Activated CD4-positive, alpha-beta T cell treated with anti-CD3 and anti-CD28 coated beads for 48 hours (primary cell): Measurements from ENCODE around the gene SNX5.

Experiments used
- DNase-seq: peaks from one replicate; pipeline ENCODE4 v3.0.0-alpha.2; 2020

Gene SNX5

DNA sequence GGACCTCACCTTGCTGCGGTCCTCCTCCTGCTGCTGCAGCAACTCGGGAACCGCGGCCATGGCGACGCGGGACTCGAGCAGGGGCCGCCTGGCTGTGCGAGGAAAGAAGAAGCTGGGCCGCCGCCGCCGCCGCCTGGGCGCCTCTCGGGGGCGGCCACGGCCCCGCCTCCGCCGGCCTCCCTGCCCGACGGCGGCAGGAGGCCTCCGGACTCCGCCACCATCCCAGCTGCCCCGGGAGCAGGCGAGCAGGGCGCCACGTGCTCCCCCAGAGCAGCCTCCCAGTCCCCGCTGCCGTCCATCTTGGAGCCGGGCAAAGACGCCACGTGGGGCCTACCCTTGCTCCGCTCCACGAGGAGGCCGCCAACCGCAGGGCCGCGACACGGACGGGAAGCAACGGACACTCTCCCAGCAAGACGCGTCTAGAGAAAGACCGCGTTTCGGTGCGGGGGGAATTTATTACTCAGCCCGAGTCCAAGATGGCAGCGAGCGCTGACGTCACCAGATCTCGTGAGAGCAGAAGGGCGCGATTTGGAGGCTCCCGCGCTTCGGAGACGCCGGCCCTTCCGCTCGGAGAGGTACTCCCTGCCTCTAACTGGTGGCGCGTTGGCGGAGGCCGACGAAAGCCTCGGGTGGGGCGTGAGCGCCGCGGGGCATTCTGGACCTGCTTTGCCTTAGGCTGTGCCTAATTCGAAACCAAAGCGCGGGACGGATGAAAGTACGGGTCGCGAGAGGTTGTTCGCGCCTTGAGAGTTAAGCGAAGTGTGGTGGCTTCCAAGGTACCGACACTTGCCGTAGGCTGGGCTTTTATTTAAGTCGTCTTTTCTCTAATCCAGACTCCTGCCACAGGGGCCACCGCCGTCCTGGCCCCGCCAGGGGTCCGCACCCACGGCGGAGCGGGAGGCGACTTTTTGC, at the start of gene SNX5, which contains the start of gene MGME1:
Gene SNX5, minus strand, starts transcription at position 429 of the 912 bp plus-strand sequence. Its CDS starts 369 bp downstream, at position 60.
Gene MGME1, plus strand, starts transcription at position 653 of the 912 bp plus-strand sequence. CDS start 842 bp downstream, outside the sequence.
- peak; percentile 100 for DNase-seq

DNA sequence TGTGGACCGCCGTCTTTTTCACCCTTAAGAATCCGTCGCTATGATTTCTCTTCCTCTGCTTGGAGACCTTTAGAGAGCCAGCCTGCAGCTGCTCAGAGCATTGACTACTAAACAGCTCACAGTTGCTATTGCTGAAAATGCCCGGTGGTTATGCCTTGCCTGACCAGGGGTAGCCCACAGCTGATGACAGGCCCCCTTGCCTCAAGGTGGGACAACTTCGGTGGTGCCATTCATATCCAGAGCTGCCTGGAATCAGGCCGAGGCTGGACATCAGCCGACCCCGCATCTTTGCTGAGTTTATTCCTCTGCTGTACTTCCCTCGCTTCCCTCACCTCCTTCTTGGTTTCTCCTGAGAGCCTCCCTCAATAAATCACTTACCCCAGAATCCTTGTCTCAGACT, 49.5 kb upstream of the SNX5 start:
- DNase-seq, result no peak

DNA sequence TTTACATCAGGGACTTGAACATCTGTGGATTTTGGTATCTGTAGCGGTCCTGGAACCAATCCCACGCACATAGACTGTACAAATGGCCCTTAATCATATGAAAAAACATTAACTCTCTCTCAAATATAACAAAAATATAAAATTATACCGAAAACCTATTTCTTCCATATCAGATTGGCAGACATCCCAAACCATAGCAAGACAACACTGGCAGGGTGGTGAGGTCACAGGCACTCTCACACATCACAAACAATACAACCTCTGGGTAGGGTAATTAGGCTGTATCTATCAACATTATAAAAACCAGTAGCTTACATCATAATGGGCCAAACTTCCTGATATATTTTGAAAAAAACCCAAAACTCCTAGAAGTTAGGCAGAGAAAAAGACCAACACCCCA, 48.2 kb upstream of the SNX5 start:
- no peak for DNase-seq

DNA sequence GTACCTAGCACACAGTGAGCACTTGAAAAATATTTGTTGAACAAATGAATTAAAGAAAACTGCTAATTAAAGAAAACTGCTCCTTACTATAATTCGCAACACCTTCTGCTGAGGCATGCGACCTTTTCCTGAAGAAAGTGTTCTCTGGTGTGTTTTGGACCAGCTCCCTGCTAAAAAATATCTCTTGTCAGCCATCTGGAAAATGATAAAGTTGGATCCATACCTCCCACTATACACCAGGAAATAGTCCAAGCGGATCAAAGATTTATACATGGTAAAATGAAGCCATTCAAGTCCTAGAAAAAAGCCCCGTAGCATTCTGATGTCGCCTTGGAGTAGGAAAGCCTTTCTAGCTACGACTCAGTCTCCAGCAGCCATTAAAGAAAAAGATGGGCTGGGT, 45.8 kb upstream of the SNX5 start:
- no peak for DNase-seq

DNA sequence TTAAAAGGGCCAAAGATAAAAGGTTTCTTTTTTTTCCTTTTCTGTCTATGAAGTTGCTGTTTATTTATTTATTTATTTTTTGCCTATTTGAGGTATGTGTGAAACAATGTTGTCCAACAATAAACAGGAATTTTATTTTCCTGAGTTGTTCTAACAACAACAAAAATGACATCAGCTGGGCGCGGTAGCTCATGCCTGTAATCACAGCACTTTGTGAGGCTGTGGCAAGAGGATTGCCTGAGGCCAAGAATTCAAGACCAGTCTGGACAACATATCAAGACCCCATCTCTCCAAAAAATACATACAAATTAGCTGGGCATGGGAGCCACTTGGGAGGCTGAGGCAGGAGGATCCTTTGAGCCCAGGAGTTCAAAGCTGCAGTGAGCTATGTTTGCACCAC, 44.3 kb upstream of the SNX5 start:
- no peak for DNase-seq

DNA sequence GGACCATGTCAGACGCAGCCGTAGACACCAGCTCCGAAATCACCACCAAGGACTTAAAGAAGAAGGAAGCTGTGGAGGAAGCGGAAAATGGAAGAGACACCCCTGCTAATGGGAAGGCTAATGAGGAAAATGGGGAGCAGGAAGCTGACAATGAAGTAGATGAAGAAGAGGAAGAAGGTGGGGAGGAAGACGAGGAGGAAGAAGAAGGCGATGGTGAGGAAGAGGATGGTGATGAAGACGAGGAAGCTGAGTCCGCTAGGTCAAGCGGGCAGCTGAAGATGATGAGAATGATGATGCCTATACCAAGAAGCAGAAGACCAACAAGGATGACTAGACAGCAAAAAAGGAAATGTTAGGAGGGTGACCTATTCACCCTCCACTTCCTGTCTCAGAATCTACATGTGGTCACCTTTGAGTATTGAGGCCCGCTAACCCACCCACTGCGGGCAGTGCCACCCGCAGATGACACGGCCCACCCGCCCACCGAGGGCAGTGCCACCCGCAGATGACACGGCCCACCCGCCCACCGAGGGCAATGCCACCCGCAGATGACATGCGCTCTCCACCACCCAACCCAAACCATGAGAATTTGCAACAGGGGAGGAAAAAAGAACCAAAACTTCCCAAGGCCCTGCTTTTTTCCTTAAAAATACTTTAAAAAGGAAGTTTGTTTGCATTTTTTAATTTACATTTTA, 43.5 kb upstream of the SNX5 start:
- DNase-seq, result no peak

DNA sequence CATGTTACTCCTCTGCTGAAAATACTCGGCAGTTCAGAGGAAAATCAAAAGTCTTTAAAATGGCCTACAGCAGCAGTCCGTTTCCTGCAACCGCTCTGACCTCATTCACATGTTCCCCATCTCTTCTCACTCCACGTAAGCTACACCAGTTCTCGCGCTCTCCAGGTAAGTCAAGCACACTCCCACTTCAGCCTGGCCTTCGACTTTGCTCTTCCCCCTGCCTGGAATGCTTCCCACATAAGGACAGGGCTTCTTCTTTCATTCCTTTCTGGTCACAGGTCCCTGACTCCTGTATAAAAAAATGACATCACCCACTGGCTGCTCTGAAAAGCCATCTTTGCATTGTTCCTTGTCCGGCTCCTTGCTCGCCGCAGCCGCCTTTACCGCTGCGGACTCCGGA, 42.9 kb upstream of the SNX5 start:
- DNase-seq, result no peak

DNA sequence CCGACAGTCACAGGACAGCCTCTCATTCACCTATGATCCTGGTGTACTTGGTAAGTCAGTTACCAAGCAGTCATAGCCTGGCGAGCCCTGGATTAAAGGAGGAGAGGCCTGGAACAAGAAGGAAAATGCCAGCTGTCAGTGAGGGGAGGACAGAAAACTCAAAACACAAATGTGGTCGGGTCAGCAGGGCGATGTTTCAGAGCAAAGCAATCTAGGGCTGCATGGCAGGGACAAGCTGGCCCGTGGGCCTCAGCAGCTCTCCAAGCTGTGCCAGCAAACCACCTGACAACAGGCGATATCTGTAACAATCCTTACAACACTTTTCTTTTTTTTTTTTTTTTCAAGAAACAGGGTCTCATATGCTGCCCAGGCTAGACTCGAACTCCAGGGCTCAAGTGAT, 40.5 kb upstream of the SNX5 start:
- DNase-seq, result no peak

DNA sequence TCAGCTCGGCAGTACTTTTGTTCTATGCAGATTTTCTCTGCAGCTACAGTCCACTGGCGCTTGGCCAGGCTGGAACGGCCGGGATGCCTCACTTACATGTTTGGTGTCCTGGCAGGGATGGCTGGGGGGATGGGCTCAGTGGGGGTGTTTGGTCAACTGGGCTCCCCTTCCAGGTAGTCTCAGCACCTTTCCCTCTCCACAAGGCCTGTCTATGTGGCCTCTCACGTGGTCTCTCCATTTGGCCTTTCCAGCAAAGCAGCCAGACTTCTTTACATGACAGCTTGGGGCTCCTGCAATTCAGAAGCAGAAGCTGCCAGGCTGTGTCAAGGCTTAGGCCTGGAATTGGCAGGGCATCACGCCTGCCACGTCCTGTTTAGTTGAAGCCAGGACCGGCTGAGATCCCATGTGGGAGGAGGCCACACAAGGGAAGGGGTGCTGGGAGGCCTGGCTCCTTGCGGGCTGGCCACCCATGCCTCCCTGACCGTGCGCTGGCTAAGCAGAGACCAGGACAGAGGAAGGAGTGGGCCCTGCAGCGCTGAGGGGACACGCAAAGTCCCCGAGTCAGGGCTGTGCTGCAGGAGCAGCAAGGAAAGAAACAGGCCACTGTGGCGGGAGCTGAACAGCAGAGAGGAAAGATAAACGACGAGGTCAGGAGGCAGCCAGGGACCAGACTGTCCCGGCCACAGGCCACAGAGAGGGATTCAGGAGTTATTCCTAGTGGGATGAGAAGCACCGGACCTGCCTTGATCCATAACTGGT, 39.1 kb upstream of the SNX5 start:
- DNase-seq, result no peak

DNA sequence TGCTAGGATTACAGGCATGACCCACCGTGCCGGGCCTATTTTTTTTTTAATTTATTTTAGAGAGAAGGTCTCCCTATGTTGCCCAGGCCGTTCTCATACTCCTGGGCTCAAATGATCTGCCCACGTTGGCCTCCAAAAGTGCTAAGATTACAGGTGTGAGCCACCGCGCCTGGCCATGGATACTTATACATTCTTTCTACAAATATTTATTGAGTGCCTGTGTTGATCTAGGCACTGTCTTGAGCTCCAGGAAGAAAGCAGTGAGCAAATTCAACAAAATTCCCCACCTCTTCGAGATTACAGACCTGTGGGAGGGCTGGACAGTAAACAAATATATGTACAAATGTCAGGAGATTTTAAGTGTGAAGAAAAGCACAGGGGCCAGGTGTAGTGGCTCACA, 38.1 kb upstream of the SNX5 start:
- DNase-seq, result no peak

DNA sequence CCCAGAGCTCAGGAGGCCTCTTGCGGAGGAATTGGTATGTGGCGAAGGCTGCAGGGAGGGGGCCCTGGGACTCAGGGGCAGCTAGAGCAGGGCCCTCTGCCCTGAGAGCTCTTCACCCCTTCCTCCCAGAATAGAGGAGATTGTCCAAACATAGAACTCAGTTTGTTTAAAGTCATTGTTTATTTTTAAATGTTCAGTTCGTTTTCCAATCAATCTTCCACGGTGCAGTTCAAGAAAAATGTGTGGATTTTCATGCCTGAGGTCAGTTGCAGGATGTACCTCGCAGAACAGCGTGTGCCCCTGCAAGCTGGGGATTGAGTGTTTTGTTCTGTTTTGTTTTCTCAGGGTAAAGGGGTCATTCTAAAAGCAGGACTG, 37.4 kb upstream of the SNX5 start:
- DNase-seq, result no peak

DNA sequence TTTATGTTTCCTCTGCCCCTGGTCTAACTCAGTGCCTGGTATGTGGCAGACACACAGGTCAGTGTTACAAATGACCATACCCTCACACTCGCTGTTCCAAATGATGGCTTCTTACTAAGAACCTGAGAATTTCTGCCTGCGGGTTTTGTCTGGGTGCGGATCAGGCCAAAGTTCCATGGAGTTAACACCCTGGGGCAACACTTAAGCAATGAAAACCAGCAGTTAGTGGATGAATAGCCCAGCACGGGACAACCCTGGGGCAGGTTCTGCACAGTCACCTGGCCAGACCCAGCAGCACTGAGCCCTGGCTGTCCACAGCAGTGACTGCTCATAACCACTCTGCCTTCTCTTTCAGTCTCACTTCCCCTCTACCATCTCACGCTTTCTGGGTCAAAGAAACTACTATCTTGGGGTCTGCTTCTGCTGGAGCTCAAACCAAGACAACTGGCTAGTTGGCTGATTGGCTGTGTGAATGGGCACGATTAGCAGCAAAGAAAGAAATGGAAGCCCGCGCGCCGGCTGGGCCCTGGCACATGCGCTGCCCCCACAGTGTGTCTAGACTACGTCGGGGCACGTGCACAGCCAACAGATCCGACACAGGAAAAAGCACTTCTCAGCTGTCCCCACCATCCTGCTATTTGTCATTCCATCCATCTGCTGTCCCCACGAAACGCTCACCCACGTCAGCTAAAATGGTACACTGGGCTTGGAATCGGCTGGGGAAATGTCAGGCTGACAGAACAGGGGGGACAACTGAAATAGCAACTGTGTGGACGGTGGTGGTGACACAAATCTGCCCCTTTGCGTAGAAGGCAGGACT, 36.8 kb upstream of the SNX5 start:
- no peak for DNase-seq

DNA sequence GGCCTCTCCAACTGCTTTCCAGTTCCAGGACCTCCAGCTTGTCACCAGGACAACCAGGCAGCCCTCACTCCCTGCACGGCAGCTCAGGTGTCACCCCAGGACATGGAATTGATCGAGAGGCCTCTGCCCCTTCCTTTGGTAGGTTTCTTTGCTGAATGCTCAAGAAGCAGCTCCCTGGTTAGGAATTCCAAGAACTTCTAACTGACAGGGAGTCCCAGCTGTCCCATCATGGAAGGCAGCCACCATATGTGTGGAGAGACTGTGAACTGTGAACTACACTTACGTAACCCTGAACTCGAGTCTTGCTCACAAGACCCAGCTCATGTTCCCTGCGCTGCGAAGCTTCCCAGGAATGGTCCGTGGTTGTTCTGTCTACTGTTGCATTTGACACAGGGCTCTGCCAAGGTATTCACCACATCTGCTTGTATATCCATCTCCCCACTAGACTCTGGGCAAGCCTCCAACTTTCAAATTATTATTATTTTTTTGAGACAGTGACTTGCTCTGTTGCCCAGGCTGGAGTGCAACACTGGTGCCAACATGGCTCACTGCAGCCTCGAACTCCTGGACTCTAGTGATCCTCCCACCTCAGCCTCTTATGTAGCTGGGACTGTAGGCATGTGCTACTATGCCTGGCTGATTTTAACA, 35.9 kb upstream of the SNX5 start:
- DNase-seq, result no peak

DNA sequence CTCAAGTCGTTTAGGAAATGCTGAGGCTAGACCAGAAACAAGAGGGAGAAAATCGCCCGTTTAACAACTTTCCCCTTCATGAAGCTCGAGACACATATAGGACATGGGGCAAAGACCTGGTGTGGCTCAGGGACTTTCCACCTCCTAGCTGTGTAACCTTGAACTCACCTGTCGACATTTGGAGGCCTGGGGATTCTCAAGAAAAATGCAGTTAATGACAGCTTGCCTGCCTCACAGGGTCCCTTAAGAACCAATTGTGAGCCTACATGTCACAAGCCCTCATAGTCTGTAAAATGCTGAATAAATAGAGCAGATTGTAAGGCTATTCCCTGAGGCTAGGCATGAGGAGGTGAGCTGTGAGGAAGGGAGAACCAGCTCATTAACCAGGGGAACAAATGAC, 35.3 kb upstream of the SNX5 start:
- DNase-seq, result no peak

DNA sequence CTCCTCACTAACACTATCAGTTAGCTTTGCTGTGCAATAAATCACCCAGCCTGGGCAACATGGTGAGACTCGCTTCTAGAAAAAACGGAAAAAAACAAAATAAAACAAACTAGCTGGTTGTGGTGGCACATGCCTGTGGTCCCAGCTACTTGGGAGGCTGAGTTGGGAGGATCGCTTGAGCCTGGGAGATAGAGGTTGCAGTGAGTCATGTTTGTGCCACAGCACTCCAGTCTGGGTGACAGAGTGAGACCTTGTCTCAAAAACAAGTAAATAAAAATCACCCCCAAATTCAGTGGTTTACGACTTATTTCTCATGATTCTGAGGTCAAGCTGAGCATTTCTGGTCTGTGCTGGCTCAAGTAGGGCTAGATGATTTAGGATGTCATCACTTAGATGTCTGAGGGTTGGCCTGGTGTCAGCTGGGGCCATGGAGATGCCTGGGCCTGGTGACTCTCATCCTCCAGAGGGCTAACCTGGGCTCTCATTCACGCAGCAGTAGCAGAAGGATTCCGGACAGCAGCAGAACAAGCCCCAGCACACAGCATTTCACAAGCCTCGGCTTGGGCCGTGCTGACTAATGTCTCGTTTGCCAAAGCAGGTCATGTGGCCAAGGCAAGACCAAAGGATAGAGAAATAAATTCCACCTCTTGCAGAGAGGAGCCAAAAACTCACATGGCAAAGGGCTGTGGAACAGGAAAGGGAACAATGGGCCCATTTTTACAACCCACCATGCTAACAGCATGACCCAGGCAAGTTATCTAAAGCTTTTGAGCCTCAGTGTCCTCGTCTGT, 32.7 kb upstream of the SNX5 start:
- DNase-seq, result no peak

DNA sequence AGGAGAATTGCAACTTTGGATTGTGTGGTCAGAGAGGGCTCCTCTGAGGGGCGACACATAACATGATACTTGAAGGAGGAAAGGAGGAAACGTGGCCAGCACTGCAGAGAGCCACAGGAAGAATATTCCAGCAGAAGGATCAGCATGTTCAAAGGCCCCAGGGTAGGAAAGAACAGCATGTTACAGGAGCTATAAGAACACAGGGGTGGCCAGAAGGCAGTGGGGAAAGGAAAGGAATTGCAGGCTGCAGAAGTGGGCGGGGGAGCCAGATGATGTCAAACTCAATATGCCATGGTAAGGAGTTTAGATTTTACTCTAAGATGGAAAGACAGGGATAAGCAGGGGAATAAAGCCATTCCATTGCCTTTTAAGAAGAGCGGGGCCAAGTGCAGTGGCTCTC, 31.0 kb upstream of the SNX5 start:
- DNase-seq, result no peak

DNA sequence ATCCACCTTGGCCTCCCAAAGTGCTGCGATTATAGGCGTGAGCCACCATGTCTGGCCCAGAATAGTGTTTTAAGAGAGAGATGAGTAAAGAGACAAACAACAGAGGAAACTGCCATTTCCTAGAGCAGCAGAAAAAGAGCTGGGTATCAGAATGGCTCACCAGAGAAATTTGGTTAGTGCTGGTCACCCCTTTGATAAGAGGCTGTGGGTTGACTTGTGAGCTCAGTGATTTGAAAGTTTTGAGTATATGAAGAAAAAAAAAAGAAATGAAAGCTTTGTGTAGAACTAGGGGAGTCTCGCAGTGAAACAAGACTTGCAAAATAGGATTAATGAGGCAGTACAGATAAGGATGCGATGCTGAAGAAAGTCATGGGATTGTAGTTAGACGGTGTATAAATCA, 29.9 kb upstream of the SNX5 start:
- no peak for DNase-seq

DNA sequence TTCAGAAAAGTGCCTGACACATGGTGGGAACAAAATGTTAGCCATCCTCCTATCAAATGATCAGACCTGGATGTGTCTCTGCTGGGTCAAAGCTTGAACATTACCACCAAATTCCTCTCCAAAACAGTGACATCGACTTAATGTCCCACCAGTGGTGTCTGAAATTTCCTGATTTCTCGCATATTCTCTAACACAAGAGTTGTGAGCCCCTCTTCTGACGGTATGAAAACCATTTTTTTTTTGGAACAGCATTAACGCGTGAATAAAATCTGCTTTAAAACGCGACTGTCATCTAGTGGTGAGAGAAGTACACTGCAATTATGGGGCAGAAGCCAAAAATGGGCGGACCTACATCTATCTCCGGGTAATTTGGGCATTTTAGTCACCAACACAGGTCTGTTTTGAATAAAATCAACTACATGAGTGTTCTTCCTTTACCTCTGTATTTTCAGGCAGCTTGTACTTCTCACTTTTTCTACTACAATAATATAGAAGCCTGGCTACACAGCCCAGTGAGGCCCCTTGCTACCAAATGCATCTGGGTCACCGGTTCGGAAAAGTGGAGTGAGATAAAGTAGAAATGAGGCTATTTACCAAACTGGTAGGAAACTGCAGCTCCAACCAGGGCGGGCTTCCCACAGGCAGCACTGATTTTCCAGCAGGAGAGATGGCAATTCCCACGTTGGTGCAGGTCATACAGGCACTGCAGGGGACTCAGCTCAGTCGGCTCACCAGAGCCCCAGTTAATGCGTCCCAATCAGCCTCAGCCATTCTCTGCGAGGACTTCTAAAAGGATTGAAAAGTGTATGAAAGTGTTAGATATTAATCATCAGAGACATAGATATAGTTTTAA, 27.6 kb upstream of the SNX5 start:
- peak; percentile 48 for DNase-seq

DNA sequence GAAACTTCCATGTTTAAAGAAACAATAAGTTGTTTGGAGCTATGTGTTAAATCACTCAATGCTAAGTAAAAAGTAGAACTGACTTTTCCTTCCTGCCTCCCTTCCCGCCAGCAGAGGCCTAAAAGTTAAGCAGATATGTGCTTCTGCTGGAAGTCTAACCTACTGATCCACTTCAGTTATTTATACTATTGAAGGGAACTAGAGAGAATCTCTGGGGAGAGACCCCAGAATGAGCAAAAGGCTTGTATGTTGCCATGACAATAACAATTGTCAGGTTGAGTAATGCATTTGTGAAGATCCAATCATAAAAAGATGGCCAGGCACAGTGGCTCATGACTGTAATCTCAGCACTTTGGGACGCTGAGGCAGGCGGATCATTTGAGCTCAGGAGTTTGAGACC, 25.0 kb upstream of the SNX5 start:
- no peak for DNase-seq

DNA sequence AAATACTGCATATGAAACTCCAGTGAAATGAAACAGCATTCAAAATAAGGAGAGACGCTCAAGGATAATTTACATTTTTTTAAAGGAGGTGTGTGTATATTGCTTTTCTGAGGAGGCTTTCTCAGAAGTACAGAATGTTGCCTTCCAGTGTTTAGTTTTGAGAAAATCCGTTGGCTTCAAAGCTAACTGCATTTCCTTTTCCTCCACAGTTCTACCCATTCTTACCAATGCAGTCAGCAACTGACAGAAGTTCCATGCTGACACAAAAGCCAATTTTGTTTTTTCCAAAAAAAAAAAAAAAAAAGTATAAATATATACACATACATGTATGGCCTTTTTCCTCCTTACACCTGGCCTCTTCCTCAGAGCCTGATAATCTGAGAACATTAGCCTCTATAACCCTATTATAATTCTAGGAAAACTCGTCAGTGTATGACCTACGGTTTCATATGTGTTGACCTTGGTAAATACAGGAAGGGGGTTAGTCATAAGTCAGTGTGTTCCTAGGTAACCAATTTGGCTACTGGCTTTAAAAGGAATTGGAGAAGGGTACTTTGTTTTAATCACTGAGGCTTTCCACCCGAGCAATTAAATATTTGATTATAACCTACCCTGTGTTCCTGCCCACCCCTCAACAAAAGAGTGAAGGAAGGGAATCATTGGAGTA, 24.4 kb upstream of the SNX5 start:
- DNase-seq, result no peak
